Activated CD4-positive, alpha-beta T cell treated with anti-CD3 and anti-CD28 coated beads, Interleukin-2, Interleukin-4, amounts not matched to agents 100 ng/mL and 50 ng/mL, durations not matched to agents 16 hours and 8 hours (primary cell): ENCODE measurements around the gene FAM184A.

Experiments used
- DNase-seq: peaks from one replicate; pipeline ENCODE4 v3.0.0-alpha.2; 2020; ENCODE audit warnings: low spot score

Gene FAM184A

DNA sequence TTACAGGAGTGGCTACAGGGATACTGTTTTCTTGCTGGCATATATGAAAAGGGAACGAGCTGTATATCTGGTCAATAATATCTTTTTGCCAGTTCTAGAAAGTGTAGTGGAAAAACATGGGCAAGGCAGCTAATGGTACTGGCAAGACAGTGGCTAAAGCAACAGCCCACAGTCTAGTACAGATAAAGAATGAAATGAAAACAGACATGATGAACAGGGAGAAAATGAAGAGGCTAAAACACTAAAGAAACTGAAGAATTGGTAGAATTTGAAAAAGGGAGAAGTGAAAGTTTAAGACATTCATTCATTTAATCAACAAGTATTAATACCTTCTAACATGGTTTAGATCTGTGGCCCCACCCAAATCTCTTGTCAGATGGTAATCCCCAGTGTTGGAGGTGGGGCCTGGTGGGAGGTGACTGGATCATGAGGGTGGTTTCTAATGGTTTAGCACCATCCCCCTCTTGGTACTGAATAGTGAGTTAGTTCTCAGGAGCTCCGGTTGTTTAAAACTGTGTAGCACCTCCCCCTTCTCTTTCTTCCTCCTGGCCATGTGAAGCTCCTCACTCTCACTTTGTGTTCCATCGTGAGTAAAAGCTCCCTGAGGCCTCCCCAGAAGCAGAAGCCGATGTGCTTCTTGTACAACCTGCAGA is 18.1 kb downstream of the FAM184A start:
- DNase-seq, result no peak

DNA sequence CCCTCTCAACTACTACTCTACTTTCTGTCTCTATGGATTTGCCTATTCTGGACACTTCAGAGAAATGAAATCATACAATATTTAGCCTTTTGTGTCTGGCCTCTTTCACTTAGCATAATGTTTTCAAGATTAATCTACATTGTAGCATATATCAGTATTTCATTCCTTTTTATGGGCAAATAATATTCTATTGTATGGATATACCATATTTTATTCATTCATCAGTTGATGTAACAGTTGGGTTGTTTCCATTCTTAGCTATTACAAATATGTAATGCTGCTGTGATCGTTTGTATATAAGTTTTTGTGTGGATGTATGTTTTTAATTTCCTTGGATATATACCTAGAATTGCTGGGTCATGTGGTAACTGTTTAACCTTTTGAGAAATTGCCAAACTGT is 23.4 kb downstream of the FAM184A start:
- no peak for DNase-seq

DNA sequence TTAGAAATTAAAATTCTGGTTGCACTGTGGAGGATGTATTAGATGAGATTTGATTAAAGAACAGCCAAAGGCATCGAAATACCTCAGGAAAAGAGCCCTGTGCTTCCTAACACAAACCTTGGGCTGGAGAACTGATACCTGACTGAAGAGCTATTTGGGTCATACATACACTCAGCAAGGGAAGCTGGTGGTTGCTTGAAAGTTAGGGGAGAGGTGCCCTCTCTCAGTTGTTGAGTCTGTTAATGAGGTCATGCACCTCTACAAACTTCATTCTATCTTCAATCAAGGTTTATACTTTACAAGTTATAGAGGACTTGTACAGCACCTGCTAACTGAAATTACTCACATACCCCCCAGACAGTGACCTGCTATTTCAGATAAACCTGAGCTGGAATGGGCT is 25.5 kb downstream of the FAM184A start:
- DNase-seq, result peak; percentile 33

DNA sequence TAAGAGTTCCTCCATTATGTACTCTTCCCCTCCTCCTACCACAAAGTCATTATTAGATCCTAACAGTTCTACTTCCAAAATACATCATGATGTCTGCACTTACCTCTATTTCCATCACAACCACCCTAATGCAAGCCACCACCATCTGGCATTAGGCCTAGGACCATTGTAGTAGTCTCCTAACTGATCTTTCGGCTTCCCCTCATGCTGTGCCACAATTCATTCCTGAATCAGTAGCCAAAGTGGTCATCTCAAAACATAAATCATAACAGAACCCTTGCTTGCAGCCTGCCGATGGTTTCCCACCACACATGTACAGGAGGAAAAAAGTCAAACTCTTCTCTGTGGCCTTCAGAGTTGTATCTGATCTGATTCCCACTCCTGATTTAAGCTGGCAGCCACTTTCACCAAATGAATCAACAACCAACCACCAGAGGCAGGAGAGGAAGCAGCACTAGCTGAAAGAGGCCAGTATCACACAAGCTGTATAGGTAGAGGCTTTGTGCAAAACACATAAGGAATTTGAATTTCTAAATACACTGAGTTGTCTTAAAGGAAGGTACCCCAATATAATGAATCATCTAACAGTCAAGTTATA is 26.1 kb downstream of the FAM184A start:
- DNase-seq, result peak; percentile 88

DNA sequence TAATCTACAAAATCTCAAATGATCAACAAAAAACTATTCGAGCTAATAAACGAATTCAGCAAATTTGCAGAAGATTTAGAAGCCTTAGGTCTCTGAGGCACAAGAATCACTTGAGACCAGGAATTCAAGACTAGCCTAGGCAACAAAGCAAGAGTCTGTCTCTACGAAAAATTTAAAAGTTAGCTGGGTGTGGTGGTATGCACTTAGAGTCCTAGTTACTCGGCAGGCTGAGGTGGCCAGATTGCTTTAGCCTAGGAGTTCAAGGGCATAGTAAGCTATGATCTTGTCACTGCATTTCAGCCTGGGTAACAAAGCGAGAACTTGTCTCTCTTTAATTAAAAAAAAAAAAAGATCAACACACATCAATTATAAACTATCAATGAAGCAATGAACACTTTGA is 34.2 kb downstream of the FAM184A start:
- no peak for DNase-seq

DNA sequence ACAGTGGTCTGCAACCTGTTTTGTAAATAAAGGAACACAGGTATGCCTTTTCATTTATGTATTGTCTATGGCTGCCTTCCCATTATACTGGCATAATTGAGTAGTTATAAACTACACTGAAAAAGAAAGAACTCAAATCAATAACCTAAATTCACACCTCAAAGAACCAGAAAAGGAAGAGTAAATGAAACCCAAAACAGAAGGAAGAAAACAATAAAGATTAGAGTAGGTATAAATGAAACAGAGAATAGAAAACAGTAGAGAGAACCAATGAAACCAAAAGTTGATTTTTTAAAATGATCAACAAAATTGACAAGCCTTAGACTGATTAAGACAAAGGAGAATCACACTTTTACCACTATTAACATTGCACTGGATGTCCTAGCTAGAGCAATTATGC is 34.7 kb downstream of the FAM184A start:
- DNase-seq, result no peak

DNA sequence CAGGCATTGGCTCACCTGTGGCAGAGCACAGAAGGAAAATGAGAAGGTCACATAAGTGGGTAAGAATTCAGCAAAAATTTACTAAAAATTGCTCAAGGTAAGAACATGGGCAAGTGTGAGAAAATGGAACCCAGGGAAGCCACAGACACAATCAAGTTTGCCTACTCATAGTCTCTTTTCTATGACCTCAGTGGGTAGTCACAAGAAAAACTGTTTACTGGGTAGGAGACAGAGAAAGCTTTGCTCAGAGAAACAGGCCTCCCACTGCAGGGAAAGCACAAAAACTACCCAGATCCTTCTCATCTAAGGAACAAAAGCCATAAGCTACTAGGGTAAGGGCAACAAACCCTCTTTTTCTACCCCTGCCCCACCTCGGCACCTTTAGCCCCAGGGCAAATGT is 35.2 kb downstream of the FAM184A start:
- DNase-seq, result no peak

DNA sequence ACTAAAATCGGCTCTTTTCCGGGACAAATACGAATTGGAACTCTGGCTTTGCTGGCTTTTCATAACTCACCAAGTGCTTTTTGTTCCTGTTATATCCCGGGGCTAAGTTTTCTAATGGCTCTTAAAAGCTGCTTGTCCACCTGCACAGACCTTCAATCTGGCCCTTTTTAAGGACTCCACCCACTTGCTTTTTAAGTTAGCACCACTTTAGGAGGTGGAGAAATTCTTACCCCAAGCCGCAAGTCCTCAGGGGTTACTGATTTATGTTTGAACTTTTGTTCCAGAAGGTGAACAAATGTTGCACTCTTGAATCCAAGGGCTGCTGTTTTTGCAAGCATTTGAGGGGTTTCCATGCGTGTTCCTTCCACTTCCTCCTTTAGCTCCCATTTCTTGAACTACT is 37.8 kb downstream of the FAM184A start:
- no peak for DNase-seq

DNA sequence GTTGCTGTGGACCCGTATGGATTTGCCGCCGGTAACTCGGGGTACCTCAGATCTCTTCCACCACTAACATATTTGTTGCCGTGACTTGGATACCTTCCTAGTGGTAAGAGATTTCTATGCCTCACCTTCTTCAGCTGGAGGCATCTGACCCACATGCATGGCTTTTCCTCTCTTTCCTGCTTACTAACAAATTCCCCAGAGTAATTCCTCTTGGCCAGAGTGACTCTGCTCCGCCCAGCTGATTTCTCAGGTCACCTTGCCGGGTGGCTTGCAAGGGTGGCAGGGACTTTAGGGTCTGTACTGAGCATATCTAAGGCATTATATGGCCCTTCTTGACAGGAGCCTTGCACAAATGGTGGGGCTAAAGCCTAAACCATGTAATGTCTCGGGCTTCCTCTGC is 38.2 kb downstream of the FAM184A start:
- no peak for DNase-seq

DNA sequence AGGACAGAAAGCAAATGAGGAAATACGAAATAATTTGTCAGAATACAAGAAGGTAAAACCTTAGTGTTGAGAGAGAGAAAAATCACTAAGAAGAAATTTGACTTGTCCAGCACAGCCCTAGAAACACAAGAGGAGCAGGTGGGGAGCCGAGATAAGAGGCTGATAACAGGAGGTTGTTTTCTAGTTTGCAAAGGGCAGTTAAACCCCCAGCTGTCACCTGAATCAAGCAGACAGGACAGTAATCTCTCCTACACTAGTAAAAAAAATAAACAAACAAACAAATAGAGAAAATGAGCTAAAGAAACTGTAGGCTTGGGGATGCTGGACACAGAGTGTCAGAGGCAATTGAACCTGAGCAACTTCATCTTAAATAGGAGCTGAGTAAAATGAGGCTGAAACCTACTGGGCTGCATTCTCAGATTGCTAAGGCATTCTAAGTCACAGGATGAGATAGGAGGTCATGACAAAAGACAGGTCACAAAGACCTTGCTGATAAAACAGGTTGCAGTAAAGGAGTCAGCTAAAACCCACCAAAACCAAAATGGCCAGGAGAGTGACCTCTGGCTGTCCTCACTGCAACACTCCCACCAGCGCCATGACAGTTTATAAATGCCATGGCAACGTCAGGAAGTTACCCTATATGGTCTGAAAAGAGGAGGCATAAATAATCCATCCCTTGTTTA is 40.4 kb downstream of the FAM184A start:
- no peak for DNase-seq

DNA sequence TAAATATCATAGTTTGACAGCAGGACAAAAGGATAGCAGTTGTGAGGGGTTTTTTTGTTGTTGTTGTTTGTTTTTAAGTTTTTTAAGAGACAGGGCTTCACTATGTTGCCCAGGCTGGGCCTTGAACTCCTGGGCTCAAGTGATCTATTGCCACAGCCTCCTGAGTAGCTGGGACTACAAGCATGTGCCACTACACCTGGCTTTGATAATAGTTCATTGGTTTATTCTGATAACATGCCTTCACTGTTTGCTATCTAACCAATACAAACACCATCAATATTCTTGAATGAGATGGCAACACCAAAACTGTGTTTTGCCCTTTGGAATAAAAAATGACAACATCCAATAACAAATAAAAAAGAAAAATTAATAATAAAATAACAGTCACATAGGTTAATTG is 41.2 kb downstream of the FAM184A start:
- no peak for DNase-seq

DNA sequence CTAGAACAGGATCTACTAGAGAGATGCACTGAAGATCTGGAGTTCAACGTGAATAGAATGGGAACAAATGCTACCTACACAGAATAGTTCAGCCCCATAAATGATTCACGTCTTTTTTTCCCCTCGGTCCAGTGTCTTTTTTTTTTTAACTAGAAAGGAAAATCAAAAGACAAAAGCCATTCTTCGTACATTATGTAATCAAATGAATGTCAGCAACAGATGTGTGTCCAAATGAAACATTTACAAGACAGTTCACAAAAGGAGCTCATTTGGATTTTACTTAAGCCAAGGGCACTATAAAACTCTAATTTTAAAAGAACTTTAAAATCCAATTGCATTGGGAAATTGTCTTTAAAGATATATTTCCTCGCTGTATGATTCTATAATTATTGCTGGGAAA is 42.4 kb downstream of the FAM184A start:
- no peak for DNase-seq

DNA sequence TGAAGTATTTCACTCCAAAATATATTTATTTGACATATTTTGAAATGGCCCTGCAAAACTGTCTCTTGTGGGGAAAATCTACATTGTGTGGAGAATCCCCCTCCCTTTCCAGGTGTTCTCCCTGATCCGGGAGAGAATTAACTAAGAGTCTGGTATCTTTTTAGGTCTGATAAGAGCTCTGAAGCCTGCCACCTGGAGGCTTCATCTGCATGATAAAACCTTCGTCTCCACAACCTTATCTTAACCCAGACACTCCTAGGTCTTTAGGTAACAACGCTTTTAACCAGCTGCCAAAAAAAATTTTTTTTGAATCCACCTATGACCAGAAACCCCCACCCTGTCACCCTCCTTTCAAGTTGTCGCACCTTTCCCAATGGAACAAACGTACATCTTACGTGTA is 43.0 kb downstream of the FAM184A start:
- no peak for DNase-seq

DNA sequence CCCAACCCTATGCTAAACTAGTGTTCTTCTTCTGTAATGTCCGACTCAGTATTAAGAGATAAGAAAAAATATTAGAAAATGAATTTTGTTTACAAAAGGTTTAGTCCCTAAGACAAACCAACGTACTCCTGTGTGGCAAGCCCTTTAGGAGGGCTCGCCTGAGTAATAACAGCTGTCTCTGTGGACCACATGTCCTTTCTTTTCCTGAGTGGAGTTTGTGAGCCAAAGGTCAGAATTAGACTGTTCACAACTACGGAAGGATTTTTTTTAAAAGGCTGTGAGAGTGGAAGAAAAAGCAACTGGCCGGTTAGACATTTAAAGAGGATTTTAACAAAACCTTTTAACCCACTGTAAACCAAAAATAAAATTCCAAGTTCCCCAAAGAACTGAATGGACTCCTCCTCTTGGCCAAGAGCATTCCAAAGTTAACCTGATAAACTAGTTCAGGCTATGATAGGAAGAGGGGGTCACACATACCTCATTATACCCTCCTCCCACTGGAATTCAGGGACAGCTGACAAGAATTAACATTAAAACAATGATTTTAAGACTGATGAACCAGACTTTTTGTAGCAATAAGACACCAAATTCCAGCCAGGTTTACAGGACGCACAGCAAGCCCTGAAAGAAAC is 43.5 kb downstream of the FAM184A start:
- no peak for DNase-seq

DNA sequence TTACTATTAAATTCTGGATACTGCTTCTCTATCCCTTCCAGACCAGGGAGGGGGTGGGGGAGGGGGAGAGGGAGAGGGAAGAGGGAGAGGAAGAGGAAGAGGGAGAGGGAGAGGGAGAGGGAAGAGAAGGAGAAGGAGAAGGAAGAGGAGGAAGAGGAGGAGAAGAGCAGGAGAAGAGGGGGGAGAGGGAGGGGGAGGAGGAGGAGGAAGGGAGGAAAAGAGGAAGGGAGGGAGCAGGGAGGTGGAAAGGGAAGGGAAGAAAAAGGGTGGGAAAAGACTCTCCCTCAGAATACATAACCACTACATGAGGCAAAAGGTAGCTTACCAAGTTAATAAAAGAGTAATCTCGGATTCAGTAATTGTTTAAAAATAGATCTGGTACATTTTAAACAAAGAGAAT is 46.0 kb downstream of the FAM184A start:
- no peak for DNase-seq

DNA sequence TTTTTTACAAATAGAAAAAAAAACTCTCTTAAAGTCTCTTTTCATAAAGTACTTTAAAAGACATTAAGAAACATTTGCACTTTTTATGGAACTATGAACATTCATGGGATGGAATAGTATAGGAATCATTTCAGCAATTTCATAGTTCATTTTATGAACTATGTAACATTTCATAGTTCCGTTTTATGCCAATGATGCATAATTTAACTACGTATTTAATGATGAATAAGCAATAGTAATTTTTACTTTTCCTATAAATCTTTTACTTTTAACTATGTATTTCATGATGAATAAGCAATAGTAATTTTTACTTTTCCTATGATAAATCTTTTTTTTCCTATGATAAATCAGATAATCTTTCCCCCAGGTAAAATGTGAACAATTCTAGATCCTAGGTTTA is 47.7 kb downstream of the FAM184A start:
- DNase-seq, result no peak

DNA sequence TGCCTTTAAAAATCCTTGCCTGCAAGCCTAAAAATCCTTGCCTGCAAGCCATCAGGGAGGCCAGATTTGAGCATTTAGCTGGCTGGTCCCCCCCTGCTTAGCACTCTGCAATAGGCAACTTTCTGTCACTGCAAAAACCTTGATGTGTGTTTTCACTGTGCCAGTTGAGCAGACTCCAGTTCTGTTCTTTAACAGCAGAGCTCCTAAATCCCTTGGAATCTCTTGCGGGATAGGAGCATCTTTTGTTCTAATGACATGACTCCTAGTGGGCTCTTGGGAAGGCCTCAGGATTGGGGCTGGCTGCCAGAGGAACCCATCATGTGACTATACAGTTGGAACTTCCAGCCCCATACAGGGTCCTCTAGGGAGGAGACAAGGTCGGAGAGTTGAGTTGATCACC is 50.4 kb downstream of the FAM184A start:
- DNase-seq, result no peak

DNA sequence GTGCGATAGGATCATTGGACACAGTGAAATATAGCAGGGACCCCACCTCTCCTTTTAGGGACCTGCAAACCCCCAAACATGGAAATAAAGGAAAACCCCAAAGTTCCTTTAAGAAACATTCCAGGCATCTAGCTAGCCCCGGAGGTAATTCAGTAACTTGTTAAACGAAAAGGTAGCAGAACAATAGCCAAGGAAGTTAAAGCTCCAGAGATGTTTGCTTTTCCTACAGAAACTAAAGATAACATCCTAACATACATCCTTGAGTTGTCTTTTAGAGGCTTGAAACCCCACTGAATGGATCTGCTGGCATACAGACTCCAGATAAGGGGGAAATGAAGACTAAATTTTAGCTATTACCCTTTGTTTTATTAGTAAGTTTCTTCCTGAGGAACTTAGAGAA is 51.0 kb downstream of the FAM184A start:
- no peak for DNase-seq

DNA sequence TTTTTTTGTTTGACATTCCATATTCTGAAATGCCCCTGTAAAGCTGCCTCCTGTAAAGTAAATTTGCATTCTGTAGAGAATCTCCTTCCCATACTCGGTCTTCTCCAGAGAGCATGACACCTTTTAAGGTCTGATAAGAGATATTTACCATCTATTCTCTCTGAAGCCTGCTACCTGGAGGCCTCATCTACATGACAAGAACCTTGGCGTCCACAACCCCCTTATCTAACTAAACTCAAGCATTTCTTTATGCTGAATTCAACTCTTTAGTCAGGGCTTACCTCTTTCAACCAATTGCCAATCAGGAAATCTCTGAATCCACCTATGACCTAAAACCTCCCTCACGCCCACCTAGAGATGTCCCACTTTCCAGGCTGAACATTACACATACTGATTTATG is 51.6 kb downstream of the FAM184A start:
- no peak for DNase-seq

DNA sequence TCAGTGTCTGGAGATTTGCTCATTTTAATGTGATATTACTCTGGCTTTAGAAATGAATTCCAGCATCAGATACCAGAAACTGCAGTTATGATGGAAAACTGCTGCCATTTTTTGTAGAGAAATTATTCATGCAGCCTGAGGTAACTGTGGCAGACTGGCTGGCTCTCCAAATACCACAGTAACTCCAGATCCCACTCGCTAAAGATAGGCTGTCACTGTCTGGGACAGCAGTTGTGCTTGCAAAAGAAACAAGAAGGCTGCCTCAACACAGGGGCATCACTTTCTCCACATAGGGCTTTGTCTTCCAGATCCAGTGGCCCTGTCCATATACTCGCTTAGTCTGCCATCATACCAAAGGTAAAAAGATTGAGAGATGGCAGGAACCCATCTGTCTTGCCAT is 52.7 kb downstream of the FAM184A start:
- no peak for DNase-seq

DNA sequence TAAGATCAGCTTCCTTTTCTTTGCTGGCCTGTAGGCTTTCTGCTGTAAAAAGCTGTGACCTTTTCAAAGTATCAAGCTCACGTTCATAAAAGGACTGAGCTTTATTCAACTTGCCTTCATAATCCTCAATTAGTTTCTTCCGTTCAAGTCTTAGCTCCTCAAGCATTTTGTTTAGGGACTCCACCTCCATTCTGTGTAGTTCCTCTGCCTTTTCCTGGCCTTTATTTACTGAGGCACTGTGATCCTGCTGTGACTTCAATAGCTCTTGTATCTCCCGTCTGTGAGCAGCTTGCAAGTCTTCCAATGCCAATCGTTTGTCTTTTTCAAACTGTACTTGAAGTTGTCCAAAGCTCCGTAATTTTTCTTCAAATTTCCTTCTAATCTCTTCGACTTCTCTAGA is 54.4 kb downstream of the FAM184A start:
- no peak for DNase-seq

DNA sequence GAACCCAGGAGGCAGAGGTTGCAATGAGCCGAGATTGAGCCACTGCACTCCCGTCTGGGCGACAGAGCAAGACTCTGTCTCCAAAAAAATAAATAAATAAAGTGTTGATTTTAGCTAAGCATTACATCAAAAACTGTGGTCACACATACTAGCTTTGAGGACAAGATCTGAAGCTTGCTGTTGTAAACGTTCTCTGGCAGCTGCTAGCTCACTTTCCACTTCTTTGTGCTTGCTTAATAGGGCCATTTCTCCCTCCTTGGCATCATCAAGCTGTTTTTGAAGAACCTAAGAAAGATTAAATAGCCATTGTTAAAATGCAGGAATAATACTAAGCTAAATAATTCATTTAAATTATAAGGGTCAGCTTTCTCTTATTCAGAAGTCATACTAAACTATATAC is 55.7 kb downstream of the FAM184A start:
- no peak for DNase-seq
